Fibroblast of mammary gland (primary cell): ENCODE data around the gene OR10H4.
"Not testable (repeated sequence)": the region's sequence is repeated elsewhere in the genome, so short reads cannot be mapped to it uniquely, and the experiment has no call there.

Source experiments
- DNase-seq: peaks from one replicate; pipeline ENCODE4 v3.0.0-alpha.2; 2010; ENCODE audit warnings: low read depth
- H3K4me3 ChIP-seq: 2 replicates; pipeline ENCODE4 v1.5.1; 2011; ENCODE audit warnings: low read depth, mild to moderate bottlenecking, low read length, moderate library complexity; ENCODE audit not compliant: control insufficient read depth
- TF ChIP-seq, protein P1 (sequence below): conservative IDR thresholded peaks from 2 replicates; pipeline ENCODE4 v1.5.1; 2011; ENCODE audit warnings: low read depth, low read length, inconsistent platforms; ENCODE audit not compliant: control insufficient read depth, insufficient read depth

OR10H4 gene

DNA sequence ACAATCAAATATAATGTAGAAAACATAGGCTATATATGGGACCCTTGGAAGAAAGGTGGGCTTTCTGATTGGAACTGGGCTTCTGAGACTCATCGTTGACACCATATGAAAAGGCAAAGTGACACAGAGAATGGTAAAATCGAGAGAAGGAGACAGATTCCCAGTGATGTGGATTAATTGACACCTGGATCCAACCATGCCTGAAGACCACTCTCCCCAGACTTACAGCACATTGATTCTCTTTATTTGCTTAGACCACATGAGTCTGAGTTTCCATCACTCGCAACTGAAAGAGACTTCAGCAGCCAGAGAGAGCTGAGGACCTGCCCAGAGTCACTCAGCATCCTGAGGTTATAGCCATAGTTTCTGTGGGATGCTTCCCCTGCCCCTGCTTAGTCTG lies 20.5 kb upstream of the OR10H4 start:
- H3K4me3 ChIP-seq, result no peak overlapping the region
- DNase-seq, result no peak
- TF ChIP-seq, protein P1, sequence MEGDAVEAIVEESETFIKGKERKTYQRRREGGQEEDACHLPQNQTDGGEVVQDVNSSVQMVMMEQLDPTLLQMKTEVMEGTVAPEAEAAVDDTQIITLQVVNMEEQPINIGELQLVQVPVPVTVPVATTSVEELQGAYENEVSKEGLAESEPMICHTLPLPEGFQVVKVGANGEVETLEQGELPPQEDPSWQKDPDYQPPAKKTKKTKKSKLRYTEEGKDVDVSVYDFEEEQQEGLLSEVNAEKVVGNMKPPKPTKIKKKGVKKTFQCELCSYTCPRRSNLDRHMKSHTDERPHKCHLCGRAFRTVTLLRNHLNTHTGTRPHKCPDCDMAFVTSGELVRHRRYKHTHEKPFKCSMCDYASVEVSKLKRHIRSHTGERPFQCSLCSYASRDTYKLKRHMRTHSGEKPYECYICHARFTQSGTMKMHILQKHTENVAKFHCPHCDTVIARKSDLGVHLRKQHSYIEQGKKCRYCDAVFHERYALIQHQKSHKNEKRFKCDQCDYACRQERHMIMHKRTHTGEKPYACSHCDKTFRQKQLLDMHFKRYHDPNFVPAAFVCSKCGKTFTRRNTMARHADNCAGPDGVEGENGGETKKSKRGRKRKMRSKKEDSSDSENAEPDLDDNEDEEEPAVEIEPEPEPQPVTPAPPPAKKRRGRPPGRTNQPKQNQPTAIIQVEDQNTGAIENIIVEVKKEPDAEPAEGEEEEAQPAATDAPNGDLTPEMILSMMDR, result no peak

DNA sequence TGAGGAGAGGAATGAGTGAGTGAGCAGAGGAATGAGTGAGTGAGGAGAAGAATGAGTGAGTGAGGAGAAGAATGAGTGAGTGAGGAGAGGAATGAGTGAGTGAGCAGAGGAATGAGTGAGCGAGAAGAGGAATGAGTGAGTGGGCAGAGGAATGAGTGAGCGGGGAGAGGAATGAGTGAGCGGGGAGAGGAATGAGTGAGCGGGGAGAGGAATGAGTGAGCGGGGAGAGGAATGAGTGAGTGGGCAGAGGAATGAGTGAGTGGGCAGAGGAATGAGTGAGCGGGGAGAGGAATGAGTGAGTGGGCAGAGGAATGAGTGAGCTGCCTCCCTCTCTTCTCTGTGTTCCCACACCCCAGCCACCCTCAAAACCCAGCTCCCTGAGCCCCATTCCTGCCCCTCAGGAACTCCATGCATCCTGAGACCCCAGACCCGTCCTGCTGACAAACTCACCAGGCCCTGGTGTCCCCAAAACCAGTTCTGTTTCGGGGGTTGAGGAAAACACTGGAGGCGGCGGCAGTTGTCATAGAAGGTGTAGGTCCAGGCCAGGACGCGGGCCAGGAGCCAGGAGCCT lies 15.0 kb upstream of the OR10H4 start:
- DNase-seq, H3K4me3 ChIP-seq: not testable (repeated sequence)

GRCh38 chr19:15934332-15935078 lies 14.3 kb upstream of the OR10H4 start, which contains the start of gene CYP4F11:
Gene CYP4F11 (minus strand): TSS chr19:15934529. CDS start chr19:15934408, 121 bp downstream.
- no peak within 1 kb of the TSS for H3K4me3 ChIP-seq
- DNase-seq, result no peak
- TF ChIP-seq, protein P1, result no peak

DNA sequence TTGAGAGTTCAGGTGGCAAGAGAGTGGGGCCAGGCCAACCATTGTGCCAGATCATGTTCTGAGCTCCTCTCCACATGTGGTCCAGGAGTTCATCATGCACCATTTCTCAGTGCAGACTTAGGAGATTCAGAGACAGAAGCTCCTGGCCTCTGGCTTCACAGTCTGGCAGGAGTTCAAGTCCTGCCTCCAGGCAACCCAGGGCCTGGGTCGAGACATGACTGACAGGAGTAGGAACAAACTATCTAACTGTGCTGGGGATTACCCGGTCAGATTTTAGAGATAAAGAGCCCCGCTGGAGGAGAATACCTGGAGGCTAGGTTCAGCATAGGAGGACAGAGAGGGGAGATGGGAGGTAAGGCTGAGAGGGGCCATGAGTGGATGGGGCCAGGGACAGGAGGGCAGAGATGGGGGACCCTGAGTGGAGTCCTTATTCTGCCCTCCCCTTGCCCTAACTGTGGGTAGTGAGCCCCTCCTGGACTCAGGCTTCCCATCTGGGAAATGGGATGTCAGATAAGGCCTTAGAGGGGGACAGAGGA lies 13.6 kb upstream of the OR10H4 start:
- no peak for DNase-seq
- TF ChIP-seq, protein P1, result no peak
- no peak overlapping the region for H3K4me3 ChIP-seq

- H3K4me3 ChIP-seq, result no peak overlapping the region
- TF ChIP-seq, protein P1, result no peak
- DNase-seq, result no peak
These were observed 12.6 kb upstream of the OR10H4 start for GRCh38 chr19:15936173-15936572.

- no peak for DNase-seq
- H3K4me3 ChIP-seq, result no peak overlapping the region
- TF ChIP-seq, protein P1, result no peak
These were observed 11.9 kb upstream of the OR10H4 start for GRCh38 chr19:15936950-15937349.

DNA sequence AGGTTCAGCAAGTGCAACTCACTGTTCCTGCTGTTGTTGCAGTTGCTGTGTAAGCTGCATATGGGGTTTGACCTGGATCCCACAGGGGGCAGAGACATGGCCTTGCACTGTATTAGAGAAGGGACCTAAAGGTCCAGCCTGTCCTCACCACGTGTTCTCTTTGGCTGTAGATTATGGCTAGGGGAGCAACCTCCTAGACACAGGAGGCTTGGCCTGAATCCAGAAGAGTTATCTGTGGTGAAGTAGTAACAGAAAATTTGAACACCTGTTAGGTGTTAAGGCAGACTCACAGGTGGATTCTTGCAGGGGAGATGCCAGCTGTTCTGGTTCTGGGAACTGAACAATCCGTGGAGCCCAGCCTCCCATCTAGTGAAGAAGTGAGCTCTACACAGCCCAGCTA lies 11.0 kb upstream of the OR10H4 start:
- H3K4me3 ChIP-seq, result no peak overlapping the region
- DNase-seq, result no peak
- TF ChIP-seq, protein P1, result no peak
